Measurements from ENCODE around the gene RCN2.

Gene RCN2

GRCh38 chr15:76994496-76994895, 62.9 kb downstream of the RCN2 start:
- no peak for DNase-seq (ENCODE audit: low read depth)

- no peak for DNase-seq (ENCODE audit: low read depth)
These were observed 63.7 kb downstream of the RCN2 start, which contains the start of gene PSTPIP1 for GRCh38 chr15:76994971-76995945. Gene PSTPIP1 (plus strand): TSS chr15:76995126. CDS start chr15:76995574, 448 bp downstream.

- DNase-seq (ENCODE audit: low read depth), result no peak
These were observed 64.6 kb downstream of the RCN2 start for GRCh38 chr15:76996076-76996525.

- peak; percentile 30 for DNase-seq (ENCODE audit: low read depth)
These were observed 65.2 kb downstream of the RCN2 start for GRCh38 chr15:76996526-76997401.

GRCh38 chr15:76998663-76999285, 67.2 kb downstream of the RCN2 start:
- no peak for DNase-seq (ENCODE audit: low read depth)

- DNase-seq (ENCODE audit: low read depth), result no peak
These were observed 68.4 kb downstream of the RCN2 start for GRCh38 chr15:76999996-77000395.

GRCh38 chr15:77001351-77001750, 69.8 kb downstream of the RCN2 start:
- no peak for DNase-seq (ENCODE audit: low read depth)

GRCh38 chr15:77001966-77002365, 70.4 kb downstream of the RCN2 start:
- DNase-seq (ENCODE audit: low read depth), result no peak

GRCh38 chr15:77002436-77002835, 70.9 kb downstream of the RCN2 start:
- no peak for DNase-seq (ENCODE audit: low read depth)

GRCh38 chr15:77002954-77003912, 71.7 kb downstream of the RCN2 start:
- DNase-seq (ENCODE audit: low read depth), result no peak
